Stimulated activated CD8-positive, alpha-beta memory T cell treated with anti-CD3 and anti-CD28 coated beads, Interleukin-2, amount 100 ng/mL, for 48 hours (primary cell): ENCODE results near the gene NUP93.
"Not testable (repeated sequence)": the region's sequence is repeated elsewhere in the genome, so short reads cannot be mapped to it uniquely, and the experiment has no call there.

Experiments
- DNase-seq, 2 donors: peaks; one replicate each; pipeline ENCODE4 v3.0.0-alpha.2; 2020; ENCODE audit warnings: low read depth in 2 of 2

Gene NUP93

DNA sequence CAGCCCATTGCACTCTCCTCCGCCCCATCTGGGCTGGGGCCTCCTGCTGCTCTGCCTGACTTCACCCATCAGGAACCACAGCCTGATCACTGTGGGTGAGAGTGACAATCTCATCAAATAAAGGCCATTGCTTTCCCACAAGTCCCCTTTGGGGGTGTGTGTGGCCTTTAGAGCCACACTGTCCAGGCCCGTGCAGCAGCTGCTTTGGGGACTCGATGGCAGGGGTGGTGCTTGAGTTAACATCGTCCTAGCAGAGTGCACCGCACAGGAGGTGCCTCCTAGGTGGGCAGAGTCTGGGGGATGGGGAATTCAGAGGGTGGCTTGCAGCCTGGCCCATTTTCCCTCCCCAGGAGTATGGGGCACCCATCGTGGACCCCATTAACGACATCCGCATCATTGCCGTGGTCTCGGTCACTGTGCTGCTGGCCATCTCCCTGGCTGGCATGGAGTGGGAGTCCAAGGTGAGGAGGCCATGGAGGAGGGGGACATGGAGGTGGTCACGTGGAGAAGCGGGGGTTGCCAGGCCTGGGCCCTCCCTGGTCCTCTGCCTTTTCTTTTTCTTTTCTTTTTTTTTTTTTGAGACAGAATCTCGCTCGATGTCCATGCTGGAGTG is 140.5 kb downstream of the NUP93 start:
- no peak for DNase-seq

DNA sequence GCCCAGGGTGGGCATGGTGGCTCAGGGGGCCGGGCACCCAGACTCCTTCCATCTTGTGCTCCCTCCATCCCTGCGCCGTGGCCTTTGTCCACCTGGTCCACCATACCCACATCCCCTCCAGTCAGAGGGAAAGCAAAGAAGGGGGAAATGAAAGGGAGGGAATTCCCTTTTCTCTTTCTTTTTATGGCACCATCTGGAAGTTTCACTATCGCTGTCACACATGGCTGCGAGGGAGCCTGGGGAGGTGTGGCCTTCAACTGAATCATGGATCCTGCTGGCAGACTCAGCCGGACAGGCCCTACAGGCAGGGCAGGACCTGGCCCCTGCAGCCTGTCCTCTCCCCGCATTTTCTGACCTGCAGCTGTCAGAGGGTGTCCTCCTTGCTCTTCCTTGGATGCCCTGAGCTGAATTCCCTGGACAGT is 141.3 kb downstream of the NUP93 start:
- DNase-seq: no peak

DNA sequence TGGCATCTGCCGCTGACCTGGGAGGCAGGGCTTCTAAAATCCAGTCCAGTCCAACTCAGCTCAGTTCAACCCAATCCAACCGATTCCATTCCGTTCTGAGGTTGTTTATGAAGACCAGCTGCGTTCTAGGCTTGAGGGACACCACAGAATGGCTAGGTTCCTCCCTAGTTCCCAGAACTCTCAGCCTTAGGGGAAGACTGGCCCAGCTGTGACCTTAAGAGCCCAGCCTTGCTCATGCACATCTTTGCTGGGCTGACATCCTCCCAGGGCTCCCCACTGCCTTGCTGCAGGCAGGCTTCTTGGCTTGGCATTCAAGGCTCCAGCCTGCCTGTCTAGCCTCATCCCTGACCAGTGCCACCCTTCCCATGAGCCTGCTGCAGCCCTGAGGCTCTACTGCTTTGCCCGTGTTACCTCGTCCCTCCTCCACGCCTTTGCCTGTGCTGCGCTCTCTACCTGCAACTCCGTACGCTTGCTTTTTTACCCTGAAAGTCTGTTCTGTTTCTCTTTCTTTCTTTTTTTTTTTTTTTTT is 143.0 kb downstream of the NUP93 start:
- no peak for DNase-seq

DNA sequence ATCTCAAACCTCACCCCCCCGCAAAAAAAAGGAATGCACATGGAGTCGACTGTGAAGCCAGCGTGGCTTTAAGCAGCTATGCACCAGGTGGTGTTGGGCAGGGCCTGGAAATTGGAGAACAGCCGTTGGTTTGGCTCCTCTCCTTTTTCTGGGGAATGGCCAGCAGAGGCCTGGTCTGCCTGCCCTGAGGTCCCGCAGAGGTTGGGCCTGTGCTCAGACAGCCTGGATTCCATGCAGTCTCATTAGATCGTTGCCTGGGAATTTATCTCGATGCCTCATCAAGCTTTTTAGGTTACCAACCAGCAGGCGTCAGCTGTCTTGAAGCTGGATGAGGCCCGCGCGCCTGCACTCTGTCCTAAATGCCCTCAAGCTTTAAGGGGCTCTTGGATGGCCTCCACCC is 144.9 kb downstream of the NUP93 start:
- DNase-seq: no peak

DNA sequence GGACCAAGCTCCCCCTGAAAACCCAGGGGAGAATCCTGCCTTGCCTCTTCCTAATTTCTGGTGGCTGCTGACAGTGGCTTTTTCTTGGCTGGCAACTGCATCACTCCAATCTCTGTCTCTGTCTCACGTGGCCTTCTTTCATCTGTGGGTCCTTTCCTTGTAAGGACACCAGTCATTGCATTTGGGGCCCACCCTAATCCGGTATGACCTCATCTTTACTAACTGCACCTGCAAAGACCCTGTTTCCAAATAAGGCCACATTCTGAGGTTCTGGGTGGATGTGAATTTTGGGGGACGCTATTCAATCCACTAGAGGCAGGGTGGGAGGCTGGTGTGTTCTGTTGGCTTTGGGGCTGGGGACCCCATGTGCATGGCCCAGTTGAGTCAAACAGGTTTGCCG is 146.1 kb downstream of the NUP93 start:
- no peak for DNase-seq

DNA sequence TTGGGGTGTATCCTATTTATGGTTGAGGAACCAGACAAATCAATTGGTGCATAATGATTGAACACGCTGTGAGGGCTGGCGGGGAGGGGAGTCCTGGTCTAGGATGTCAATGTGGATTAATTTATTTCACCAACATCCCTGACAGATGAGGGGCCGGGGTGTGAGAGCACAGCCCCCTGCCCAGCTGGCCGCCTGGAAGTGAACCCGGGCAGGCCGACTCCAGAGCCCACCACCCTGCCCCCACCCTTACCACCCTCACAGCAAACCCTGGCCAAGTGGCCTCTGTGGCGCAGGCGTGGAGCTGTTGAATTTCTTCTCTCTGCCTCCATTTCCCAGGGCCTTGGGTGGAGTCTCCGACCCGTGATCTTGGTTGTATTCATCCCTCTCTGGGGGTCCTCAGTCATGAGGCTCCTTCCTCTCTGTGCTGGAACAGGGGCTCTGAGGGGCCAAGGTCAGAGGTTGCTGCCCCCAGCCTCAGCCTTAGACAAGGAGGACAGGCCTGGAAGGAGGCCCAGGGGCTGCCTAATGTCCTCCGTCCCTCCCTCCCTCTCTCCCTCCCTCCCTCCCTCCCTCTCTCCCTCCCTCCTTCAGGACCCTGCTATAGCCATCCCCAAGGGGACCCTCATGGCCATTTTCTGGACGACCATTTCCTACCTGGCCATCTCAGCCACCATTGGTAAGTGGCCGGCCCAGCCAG is 147.7 kb downstream of the NUP93 start:
- DNase-seq: no peak

DNA sequence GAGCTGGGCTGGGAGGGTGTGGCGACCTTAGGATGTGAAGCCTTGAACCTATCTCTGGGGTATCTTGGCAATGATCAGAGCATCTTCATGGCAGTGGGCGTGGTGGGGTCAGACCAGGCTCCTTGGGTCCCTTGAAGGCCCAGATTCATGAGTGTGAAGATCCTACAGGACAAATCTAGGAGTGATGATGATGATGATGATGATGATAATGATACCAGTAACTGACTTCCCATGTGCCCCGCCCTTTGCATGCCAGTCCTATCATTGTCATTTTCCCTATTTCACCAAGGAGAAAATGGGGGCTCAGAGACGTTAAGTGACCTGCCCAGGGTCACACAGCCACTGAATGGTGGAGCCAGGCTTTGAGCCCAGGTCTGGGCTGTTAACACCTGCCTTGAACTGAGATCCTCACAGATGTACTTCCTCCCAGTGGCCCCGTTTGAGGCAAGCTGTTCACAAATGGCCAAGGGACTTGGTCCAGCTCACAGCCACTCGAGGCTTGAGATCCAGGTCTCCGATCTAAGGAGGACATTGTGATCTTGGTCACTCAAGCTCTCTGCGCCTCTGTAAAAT is 148.4 kb downstream of the NUP93 start:
- no peak for DNase-seq

DNA sequence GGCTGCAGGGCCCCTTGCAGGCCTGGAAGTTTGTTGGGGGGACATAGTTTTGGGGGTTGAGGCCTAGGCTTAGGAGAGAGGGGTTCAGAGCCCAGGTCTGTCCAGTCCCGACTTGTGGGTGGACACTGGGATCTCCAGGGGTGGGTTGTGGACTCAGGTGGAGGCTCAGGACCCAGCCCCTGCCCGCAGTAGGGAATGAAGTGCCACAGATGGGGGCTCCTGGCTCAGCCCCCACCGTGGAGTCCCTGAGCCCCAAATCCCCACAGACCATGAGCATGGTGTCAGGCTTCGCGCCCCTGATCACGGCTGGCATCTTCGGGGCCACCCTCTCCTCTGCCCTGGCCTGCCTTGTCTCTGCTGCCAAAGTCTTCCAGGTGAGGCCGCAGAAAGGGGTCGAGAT is 149.3 kb downstream of the NUP93 start:
- DNase-seq: no peak

DNA sequence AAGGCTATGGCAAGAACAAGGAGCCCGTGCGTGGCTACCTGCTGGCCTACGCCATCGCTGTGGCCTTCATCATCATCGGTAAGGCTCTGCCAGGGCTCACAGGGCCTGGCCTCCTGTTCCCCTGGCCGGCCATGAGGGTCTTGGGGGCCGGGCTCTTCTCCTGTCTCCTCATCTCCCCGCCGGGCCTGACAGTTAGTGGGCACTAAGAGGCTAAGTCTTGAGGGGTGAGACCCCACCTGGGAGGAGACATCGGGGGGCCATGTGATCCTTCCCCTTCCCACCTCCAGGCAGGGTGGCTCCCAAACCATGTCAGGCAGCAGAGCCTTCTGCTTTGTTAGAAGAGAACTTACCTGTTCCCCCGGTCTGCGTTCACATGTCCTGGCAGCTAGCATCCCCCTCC is 150.2 kb downstream of the NUP93 start:
- DNase-seq: no peak

DNA sequence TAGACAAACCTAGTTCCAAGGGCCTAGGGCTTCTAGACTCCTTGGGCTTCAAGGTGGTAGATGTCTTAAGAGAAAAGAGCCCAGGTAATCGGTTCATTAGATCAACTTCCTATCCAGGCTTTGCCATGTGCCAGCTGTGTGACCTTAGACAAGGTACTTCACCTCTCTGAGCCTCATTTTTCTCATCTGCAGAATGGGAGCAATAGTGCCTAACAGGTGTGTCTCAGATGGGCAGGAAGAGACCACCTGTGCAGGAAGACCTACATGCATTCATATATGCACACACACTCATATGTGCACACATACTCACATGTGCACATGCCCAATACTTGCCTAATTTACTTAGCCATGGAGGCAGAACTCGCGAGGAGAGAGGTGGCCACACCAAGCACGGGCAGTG is 150.8 kb downstream of the NUP93 start:
- no peak for DNase-seq

DNA sequence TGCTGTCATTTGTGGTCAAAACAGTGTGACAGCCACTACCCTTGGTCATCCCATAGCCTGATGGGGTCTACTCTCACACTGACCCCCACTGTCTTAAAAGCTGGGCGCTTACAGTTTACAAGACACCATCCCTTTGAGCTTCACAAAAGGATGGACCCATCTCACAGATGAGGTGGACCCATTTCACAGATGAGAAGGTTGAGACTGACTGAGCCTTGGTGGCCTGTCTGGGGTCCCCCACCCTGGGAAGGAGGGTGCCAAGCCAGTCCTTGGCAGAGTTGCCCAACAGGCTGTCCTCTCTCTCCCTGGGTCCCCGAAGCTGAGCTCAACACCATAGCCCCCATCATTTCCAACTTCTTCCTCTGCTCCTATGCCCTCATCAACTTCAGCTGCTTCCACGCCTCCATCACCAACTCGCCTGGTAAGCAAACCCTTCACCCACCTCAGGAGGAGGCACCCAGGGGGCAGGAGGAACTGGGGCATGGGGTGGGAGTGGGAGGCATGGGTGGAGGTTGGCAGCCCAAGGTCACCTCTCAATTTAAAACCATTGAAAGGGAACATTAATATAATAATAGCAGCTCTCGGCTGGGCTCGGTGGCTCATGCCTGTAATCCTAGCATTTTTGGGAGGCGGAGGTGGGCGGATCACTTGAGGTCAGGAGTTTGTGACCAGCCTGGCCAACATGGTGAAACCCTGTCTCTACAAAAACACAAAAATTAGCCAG is 152.3 kb downstream of the NUP93 start:
- DNase-seq: no peak

DNA sequence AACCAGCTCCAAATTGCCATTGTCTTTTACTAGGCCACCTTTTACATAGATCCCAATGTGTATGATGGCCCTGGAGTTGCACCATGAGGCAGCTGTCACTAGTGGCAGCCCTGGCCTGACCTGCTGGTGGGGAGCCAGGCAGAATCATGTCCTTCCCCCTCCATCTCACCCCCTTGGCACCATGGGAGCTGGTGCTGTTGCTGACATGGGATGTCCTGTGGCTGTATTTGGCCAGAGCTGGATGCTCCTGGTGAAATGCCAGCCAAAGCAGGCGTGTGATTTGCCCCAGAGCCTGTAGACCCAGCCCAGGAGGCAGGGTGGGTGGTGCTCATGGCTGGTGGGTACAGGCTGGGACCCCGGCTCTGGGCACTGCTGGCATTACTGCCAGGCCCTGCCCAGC is 153.7 kb downstream of the NUP93 start:
- DNase-seq: no peak

DNA sequence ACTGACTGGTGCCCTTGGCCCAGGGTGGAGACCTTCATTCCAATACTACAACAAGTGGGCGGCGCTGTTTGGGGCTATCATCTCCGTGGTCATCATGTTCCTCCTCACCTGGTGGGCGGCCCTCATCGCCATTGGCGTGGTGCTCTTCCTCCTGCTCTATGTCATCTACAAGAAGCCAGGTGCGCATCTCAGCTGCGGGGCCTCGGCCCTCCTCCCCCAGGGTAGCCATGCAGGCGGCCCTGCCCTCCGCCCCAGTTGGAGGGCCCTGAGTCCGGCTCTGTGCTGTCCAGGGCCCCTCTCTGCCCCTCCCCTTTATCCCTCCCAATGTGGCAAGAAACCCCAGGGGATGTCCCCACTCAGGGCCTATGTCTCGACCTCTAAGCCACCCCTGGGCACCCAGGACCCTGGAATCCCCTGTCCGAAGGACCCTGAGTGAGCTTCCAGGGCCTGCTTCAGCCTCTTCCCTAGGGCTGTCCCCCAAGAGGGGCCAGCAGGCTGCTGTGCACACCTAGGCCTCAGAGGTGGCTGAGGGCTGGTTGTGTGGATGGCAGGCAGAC is 154.2 kb downstream of the NUP93 start:
- DNase-seq: no peak

DNA sequence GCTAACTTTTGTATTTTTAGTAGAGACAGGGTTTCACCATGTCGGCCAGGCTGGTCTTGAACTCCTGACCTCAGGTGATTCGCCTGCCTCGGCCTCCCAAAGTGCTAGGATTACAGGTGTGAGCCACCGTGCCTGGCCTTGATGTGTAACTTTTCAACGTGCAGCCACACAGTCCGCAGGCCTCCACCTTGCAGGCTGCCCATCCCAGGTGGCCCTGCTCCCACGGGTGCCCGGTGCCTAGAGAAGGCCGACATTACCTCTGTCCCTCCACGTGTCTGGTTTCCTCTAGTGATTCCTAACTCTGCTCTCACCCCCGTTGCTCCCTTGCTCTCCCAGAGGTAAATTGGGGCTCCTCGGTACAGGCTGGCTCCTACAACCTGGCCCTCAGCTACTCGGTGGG is 155.0 kb downstream of the NUP93 start:
- DNase-seq: not testable (repeated sequence)

DNA sequence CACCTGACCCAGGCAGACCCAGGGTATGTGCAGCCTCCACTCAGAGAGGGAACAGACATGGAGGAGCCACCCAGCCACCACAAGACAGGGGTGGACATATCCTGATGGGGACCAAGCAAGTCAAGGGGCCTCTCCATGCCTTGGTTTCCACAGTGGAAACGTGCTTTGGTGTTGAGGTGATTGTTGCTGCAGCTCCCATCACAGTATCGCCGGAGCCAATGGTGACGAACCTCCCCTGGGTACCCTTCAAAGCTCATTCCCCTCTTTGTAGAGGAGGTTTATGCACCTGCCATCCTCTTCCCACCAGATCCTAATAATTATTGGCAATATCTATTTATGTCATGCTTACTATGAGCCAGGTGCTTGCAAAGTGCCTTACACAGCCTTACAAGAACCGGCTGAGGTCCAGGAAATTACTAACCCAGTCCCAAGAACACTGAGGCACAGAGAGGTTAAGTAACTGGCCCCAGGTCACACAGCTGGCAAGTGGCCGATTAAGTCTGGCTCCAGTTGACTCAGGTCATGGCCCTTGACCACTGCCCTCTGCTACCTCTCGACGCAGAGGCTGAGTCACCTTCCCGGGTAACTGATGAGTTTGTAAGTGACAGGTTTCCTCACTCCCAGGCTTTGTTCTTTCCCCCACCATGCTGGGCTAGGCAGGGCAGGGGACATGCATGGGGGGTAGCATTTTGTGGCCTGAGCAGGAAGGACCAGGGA is 155.7 kb downstream of the NUP93 start:
- DNase-seq: no peak

DNA sequence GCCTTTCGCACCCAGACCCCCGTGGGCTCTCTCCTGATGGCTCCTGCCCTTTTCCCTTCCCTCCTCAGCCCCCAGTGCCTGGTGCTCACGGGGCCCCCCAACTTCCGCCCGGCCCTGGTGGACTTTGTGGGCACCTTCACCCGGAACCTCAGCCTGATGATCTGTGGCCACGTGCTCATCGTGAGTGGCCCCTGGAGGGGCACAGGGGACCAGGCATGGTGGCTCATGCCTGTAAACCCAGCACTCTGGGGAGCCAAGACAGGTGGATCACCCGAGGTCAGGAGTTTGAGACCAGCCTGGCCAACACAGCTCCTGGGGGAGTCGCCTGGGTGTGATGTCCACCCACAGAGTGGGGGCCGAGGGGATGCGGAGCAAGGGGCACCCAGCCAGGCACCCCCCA is 156.4 kb downstream of the NUP93 start:
- no peak for DNase-seq

DNA sequence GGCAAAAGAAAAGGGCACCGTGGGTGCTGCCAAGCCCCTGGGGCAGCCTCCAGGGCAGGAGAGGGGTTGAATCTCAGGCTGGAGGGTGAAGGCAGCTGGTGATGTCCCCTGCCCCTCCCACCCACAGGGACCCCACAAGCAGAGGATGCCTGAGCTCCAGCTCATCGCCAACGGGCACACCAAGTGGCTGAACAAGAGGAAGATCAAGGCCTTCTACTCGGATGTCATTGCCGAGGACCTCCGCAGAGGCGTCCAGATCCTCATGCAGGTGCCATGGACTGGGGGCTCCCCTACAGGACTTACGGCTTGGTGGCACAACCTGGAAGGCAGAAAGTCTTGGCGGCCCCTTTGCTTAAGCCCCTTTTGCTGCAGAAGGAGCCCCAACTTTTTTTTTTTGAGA is 156.9 kb downstream of the NUP93 start:
- DNase-seq: no peak

DNA sequence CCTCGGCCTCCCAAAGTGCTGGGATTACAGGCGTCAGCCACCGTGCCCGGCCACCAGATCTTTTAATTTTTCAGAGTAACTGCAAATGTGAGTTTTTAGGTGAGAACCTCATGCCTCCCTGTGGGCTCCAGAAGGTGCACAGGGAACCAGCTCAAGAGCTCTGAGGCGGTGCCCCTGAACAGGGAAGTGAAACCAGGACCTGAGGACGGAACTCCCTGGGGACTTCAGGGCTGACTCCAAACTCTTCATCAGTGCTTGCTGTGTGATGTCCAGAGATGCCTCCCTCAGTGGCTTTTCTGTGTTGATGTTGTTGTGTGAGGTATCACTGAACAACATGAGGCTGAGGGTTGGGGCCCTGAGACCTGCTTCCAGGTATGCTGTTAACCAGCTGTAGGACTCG is 158.9 kb downstream of the NUP93 start:
- DNase-seq: no peak

DNA sequence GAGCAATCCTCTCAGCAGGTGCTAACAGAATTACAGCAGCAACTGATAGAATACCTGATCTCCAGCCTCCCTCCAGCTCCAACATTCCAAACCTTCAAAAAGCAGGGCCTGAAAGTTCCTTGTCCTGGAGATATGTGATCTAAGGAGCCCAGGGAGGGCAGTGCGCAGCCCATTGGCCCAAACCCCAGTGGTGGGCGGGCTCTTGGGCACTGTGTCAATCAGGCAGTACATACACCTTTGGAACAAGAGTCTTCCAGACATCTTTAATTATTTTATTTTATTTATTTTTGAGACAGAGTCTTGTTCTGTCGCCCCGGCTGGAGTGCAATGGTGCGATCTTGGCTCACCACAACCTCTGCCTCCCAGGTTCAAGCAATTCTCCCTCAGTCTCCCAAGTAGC is 159.3 kb downstream of the NUP93 start:
- no peak for DNase-seq

DNA sequence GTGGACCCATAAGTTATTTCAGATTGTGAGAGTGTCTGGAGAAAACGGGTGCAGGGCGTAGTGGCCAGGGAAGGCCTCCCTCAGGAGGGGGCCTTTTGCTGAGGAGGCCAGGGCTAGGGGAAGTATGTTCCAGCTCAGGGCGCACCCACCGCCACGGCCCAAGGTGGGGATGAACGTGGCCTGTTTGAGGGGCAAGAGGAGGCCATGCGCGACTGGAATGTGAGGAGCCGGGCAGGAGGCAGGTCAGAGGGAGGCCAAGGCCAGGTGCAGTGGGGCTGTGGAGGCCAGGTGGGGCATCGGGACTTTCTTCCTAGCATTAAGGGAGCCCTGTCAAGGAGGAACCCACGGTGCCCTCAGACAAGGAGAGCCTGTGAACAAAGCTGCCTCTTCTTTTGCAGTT is 161.8 kb downstream of the NUP93 start:
- no peak for DNase-seq

DNA sequence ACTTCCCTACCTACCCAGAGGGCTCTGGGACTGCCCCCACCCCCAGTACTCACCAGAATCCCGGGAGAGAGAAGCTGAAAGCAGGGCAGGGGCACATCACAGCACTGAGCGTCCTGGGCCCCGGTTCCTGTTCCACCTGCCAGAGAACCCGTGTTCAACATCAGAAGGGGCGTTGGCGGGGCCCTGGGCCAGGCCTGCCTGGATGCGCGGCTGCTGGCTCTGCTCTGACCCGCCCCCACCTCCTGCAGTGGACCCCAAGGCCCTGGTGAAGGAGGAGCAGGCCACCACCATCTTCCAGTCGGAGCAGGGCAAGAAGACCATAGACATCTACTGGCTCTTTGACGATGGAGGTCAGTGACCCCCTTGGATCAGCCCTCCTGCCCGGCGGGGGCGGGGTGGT is 162.8 kb downstream of the NUP93 start:
- no peak for DNase-seq
